ENCODE data around the gene ASXL1.

GRCh38 chr20:32437391-32438074, 79.4 kb downstream of the ASXL1 start:
- TF ChIP-seq, protein P1, sequence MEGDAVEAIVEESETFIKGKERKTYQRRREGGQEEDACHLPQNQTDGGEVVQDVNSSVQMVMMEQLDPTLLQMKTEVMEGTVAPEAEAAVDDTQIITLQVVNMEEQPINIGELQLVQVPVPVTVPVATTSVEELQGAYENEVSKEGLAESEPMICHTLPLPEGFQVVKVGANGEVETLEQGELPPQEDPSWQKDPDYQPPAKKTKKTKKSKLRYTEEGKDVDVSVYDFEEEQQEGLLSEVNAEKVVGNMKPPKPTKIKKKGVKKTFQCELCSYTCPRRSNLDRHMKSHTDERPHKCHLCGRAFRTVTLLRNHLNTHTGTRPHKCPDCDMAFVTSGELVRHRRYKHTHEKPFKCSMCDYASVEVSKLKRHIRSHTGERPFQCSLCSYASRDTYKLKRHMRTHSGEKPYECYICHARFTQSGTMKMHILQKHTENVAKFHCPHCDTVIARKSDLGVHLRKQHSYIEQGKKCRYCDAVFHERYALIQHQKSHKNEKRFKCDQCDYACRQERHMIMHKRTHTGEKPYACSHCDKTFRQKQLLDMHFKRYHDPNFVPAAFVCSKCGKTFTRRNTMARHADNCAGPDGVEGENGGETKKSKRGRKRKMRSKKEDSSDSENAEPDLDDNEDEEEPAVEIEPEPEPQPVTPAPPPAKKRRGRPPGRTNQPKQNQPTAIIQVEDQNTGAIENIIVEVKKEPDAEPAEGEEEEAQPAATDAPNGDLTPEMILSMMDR (IDR thresholded peaks at IDR 0.05), result no peak
- TF ChIP-seq POLR2A (IDR thresholded peaks at IDR 0.05), result no peak
